ENCODE results near the gene EMC10. TPM values are rescaled to one million over a fixed set of nuclear protein-coding genes. Genes with fewer than 3 reads are reported as not detected.

EMC10 gene
- total and polyA plus RNA-seq, 4 donors = 17.1 to 132 (median 40.5) TPM

DNA sequence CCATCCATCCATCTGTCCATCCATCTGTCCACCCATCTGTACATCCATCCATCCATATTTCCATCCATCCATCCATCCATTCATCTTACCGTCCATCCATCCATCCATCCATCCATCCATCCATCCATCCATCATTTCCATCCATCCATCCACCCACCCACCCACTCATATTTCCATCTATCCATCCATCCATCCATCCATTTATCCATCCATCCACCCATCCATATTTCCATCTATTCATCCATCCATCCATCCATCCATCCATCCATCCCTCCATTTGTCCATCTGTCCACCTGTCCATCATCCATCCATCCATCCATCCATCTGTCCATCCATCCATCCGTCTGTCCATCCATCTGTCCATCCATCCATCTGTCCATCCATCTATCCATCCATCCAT is 20.3 kb upstream of the EMC10 start:
- H3K27ac ChIP-seq (ENCODE audit: low read depth in 1 of 2, low read length in 2 of 2) = no peak overlapping the region
- no peak overlapping the region for H3K4me3 ChIP-seq (ENCODE audit: low read depth in 1 of 3, low read length in 3 of 3)
- DNase-seq (ENCODE audit: low spot score) = no peak
- H3K9ac ChIP-seq (ENCODE audit: low read depth in 1 of 2, low read length in 2 of 2) = no peak overlapping the region
- no peaks in the 10 kb centered on the region for H3K36me3 ChIP-seq (ENCODE audit: control insufficient read depth in 4 of 4, insufficient read depth in 3 of 4, low read depth in 1 of 4, low read length in 3 of 4)
- H3K27me3 ChIP-seq (ENCODE audit: control insufficient read depth in 4 of 4, insufficient read depth in 4 of 4, low read length in 3 of 4) = peaks cover 0 to 2% (median 0%) of the 10 kb centered on the region in 4 donors
- H3K9me3 ChIP-seq (ENCODE audit: control insufficient read depth in 4 of 4, low read length in 3 of 4) = no peaks in the 10 kb centered on the region
- 71% methylated on average over 2 of the region's 2 CpGs for WGBS
- H3K4me1 ChIP-seq (ENCODE audit: control insufficient read depth in 4 of 4, insufficient read depth in 4 of 4, low read length in 3 of 4) = no peaks in the 10 kb centered on the region
- TF ChIP-seq JUND (IDR thresholded peaks at IDR 0.05) = no peak
- no peak for TF ChIP-seq RXRA (IDR thresholded peaks at IDR 0.05)
- no peak for TF ChIP-seq FOXA1 (IDR thresholded peaks at IDR 0.05)
- TF ChIP-seq, protein P1, sequence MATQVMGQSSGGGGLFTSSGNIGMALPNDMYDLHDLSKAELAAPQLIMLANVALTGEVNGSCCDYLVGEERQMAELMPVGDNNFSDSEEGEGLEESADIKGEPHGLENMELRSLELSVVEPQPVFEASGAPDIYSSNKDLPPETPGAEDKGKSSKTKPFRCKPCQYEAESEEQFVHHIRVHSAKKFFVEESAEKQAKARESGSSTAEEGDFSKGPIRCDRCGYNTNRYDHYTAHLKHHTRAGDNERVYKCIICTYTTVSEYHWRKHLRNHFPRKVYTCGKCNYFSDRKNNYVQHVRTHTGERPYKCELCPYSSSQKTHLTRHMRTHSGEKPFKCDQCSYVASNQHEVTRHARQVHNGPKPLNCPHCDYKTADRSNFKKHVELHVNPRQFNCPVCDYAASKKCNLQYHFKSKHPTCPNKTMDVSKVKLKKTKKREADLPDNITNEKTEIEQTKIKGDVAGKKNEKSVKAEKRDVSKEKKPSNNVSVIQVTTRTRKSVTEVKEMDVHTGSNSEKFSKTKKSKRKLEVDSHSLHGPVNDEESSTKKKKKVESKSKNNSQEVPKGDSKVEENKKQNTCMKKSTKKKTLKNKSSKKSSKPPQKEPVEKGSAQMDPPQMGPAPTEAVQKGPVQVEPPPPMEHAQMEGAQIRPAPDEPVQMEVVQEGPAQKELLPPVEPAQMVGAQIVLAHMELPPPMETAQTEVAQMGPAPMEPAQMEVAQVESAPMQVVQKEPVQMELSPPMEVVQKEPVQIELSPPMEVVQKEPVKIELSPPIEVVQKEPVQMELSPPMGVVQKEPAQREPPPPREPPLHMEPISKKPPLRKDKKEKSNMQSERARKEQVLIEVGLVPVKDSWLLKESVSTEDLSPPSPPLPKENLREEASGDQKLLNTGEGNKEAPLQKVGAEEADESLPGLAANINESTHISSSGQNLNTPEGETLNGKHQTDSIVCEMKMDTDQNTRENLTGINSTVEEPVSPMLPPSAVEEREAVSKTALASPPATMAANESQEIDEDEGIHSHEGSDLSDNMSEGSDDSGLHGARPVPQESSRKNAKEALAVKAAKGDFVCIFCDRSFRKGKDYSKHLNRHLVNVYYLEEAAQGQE (IDR thresholded peaks at IDR 0.05) = no peak
- TF ChIP-seq HNF4A (conservative IDR thresholded peaks at IDR 0.05) = no peak
- TF ChIP-seq, protein P2, sequence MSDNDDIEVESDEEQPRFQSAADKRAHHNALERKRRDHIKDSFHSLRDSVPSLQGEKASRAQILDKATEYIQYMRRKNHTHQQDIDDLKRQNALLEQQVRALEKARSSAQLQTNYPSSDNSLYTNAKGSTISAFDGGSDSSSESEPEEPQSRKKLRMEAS (IDR thresholded peaks at IDR 0.05) = no peak
- TF ChIP-seq, protein P3, sequence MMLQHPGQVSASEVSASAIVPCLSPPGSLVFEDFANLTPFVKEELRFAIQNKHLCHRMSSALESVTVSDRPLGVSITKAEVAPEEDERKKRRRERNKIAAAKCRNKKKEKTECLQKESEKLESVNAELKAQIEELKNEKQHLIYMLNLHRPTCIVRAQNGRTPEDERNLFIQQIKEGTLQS (IDR thresholded peaks at IDR 0.05) = no peak
- no peak for TF ChIP-seq YY1 (IDR thresholded peaks at IDR 0.05)

DNA sequence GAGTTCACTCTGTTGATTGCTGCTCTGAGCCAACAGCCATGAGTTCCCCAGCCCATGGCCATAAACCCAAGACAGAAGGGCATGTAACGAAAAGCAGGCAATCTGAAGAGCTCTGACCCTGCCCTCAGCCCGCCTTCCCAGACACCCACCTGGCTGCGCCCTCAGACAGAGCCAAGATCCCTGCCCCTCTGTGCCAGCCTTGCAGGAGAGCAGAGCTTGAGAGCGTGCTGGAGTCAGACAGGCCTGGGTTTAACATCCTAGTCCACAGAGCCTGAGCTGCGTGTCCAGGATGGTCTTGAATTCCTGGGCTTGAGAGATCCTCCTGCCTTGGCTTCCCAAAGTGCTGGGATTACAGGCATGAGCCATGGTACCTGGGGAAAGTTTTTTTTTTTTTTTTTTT is 19.0 kb upstream of the EMC10 start:
- no peak overlapping the region for H3K27ac ChIP-seq (ENCODE audit: low read depth in 1 of 2, low read length in 2 of 2)
- H3K36me3 ChIP-seq (ENCODE audit: control insufficient read depth in 4 of 4, insufficient read depth in 3 of 4, low read depth in 1 of 4, low read length in 3 of 4) = no peaks in the 10 kb centered on the region
- no peak overlapping the region for H3K4me3 ChIP-seq (ENCODE audit: low read depth in 1 of 3, low read length in 3 of 3)
- no peaks in the 10 kb centered on the region for H3K4me1 ChIP-seq (ENCODE audit: control insufficient read depth in 4 of 4, insufficient read depth in 4 of 4, low read length in 3 of 4)
- 85% methylated on average over 5 of the region's 5 CpGs for WGBS
- H3K9ac ChIP-seq (ENCODE audit: low read depth in 1 of 2, low read length in 2 of 2) = no peak overlapping the region
- peaks cover 0 to 2% (median 0%) of the 10 kb centered on the region in 4 donors for H3K27me3 ChIP-seq (ENCODE audit: control insufficient read depth in 4 of 4, insufficient read depth in 4 of 4, low read length in 3 of 4)
- no peaks in the 10 kb centered on the region for H3K9me3 ChIP-seq (ENCODE audit: control insufficient read depth in 4 of 4, low read length in 3 of 4)
- DNase-seq (ENCODE audit: low spot score) = no peak
- no peak for TF ChIP-seq GABPA (IDR thresholded peaks at IDR 0.05 in 1 of 2, conservative IDR thresholded peaks at IDR 0.05 in 1 of 2)
- TF ChIP-seq, protein P3 (IDR thresholded peaks at IDR 0.05) = no peak
- no peak for TF ChIP-seq JUND (IDR thresholded peaks at IDR 0.05)
- TF ChIP-seq, protein P4, sequence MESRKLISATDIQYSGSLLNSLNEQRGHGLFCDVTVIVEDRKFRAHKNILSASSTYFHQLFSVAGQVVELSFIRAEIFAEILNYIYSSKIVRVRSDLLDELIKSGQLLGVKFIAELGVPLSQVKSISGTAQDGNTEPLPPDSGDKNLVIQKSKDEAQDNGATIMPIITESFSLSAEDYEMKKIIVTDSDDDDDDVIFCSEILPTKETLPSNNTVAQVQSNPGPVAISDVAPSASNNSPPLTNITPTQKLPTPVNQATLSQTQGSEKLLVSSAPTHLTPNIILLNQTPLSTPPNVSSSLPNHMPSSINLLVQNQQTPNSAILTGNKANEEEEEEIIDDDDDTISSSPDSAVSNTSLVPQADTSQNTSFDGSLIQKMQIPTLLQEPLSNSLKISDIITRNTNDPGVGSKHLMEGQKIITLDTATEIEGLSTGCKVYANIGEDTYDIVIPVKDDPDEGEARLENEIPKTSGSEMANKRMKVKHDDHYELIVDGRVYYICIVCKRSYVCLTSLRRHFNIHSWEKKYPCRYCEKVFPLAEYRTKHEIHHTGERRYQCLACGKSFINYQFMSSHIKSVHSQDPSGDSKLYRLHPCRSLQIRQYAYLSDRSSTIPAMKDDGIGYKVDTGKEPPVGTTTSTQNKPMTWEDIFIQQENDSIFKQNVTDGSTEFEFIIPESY (IDR thresholded peaks at IDR 0.05) = no peak
- no peak for TF ChIP-seq RAD21 (IDR thresholded peaks at IDR 0.05)
- no peak for TF ChIP-seq YY1 (IDR thresholded peaks at IDR 0.05)
- no peak for TF ChIP-seq TAF1 (conservative IDR thresholded peaks at IDR 0.05)
- TF ChIP-seq HNF4A (conservative IDR thresholded peaks at IDR 0.05) = no peak
- TF ChIP-seq SP1 (IDR thresholded peaks at IDR 0.05) = no peak
- TF ChIP-seq, protein P2 (IDR thresholded peaks at IDR 0.05) = no peak
- TF ChIP-seq, protein P5, sequence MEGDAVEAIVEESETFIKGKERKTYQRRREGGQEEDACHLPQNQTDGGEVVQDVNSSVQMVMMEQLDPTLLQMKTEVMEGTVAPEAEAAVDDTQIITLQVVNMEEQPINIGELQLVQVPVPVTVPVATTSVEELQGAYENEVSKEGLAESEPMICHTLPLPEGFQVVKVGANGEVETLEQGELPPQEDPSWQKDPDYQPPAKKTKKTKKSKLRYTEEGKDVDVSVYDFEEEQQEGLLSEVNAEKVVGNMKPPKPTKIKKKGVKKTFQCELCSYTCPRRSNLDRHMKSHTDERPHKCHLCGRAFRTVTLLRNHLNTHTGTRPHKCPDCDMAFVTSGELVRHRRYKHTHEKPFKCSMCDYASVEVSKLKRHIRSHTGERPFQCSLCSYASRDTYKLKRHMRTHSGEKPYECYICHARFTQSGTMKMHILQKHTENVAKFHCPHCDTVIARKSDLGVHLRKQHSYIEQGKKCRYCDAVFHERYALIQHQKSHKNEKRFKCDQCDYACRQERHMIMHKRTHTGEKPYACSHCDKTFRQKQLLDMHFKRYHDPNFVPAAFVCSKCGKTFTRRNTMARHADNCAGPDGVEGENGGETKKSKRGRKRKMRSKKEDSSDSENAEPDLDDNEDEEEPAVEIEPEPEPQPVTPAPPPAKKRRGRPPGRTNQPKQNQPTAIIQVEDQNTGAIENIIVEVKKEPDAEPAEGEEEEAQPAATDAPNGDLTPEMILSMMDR (IDR thresholded peaks at IDR 0.05; ENCODE audit: low read depth, low read length, missing input control) = no peak
- no peak for TF ChIP-seq FOXA1 (IDR thresholded peaks at IDR 0.05)
- no peak for TF ChIP-seq EGR1 (IDR thresholded peaks at IDR 0.05; ENCODE audit: low read depth in 2 of 2)
- TF ChIP-seq NR2F2 (IDR thresholded peaks at IDR 0.05) = no peak
- TF ChIP-seq, protein P1 (IDR thresholded peaks at IDR 0.05) = no peak
- no peak for TF ChIP-seq HNF4G (IDR thresholded peaks at IDR 0.05)
- no peak for TF ChIP-seq RXRA (IDR thresholded peaks at IDR 0.05)
- TF ChIP-seq FOXA2 (IDR thresholded peaks at IDR 0.05) = no peak
